ENCODE results near the gene SHANK1.

GRCh38 chr19:50739914-50740426 lies 20.4 kb upstream of the SHANK1 start:
- TF ChIP-seq REST (IDR thresholded peaks at IDR 0.05; ENCODE audit: insufficient read depth in 1 of 2, low read depth in 2 of 2, low read length in 2 of 2), result no peak
- TF ChIP-seq POLR2AphosphoS5 (IDR thresholded peaks at IDR 0.05; ENCODE audit: low read depth, low read length), result no peak
- TF ChIP-seq TAF1 (IDR thresholded peaks at IDR 0.05; ENCODE audit: borderline replicate concordance, insufficient read depth, low read length), result no peak
- TF ChIP-seq SIN3A (IDR thresholded peaks at IDR 0.05; ENCODE audit: borderline replicate concordance, insufficient read depth, low read length), result no peak

All from PFSK-1 (cell line).